ENCODE measurements around the gene SOX8. TPM values are rescaled to one million over a fixed set of nuclear protein-coding genes. Genes with fewer than 3 reads are reported as not detected.

Gene SOX8
- total RNA-seq (ENCODE audit: low replicate concordance), result 0.75 and 3.0 TPM in 2 replicates

DNA sequence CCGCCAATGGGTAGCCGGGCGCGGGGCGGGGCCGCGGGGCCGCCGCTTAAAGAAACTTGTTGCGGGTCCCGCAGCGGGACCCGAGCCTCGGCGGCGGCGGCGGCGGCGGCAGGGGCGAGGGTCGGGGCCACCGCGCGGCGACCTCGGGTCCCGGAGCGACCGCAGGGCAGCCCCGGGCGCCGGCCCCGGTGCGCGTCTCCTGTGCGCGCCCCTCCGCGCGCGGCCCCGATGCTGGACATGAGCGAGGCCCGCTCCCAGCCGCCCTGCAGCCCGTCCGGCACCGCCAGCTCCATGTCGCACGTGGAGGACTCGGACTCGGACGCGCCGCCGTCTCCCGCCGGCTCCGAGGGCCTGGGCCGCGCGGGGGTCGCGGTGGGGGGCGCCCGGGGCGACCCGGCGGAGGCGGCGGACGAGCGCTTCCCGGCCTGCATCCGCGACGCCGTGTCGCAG, at the start of gene SOX8:
TSS of gene SOX8 (plus strand) at position 76 of the 450 bp plus-strand sequence. CDS start at position 229, 153 bp downstream.
- peak; percentile 87 for DNase-seq (ENCODE audit: low spot score)
- no peaks in the 10 kb centered on the region for H3K36me3 Mint-ChIP-seq
- TF ChIP-seq CTCF (IDR thresholded peaks at IDR 0.05), result no peak
- TF ChIP-seq EZH2 (IDR thresholded peaks at IDR 0.05), result no peak
- TF ChIP-seq EZH2phosphoT487 (IDR thresholded peaks at IDR 0.05), result no peak
- no peak within 1 kb of the TSS for H3K9ac ChIP-seq
- peaks cover 18% of the 10 kb centered on the region for H3K4me1 Mint-ChIP-seq
- H3K4me3 Mint-ChIP-seq, result peak within 1 kb of the TSS; percentile 87
- peaks cover 68% of the 10 kb centered on the region for H3K27me3 ChIP-seq
- H4K20me1 ChIP-seq (ENCODE audit: low read depth), result peaks cover 31% of the 10 kb centered on the region
- H3K4me2 ChIP-seq, result peak within 1 kb of the TSS; percentile 94
- H3K27me3 Mint-ChIP-seq (ENCODE audit: insufficient read depth, low read depth), result peaks cover 13% of the 10 kb centered on the region
- no peak within 1 kb of the TSS for H3K27ac ChIP-seq
- H3K9me3 Mint-ChIP-seq, result no peaks in the 10 kb centered on the region
- H3K4me3 ChIP-seq, result peak within 1 kb of the TSS; percentile 63
- H3K36me3 ChIP-seq, result no peaks in the 10 kb centered on the region
- peaks cover 23% of the 10 kb centered on the region for H3K4me1 ChIP-seq
- no peak within 1 kb of the TSS for H3K27ac Mint-ChIP-seq
- peak within 1 kb of the TSS; percentile 72 for H2AFZ ChIP-seq (replicated peaks)
- H3F3A ChIP-seq (ENCODE audit: low read depth), result peaks cover 28% of the 10 kb centered on the region
- H3K9me3 ChIP-seq (ENCODE audit: low read depth), result no peaks in the 10 kb centered on the region
- H3K79me2 ChIP-seq (ENCODE audit: low read depth), result no peaks in the 10 kb centered on the region

- H3K4me1 Mint-ChIP-seq, result peaks cover 20% of the 10 kb centered on the region
- Histone ChIP-seq H2AFZ (replicated peaks) (no peak overlapping the region), H3K27me3 (peaks cover 6% of the 10 kb centered on the region), H3K9me3 (ENCODE audit: low read depth) (no peaks in the 10 kb centered on the region), H3K4me2 (no peak overlapping the region), H4K20me1 (ENCODE audit: low read depth) (no peaks in the 10 kb centered on the region), H3K27ac (no peak overlapping the region), H3F3A (ENCODE audit: low read depth) (no peaks in the 10 kb centered on the region), H3K4me1 (no peaks in the 10 kb centered on the region), H3K79me2 (ENCODE audit: low read depth) (no peaks in the 10 kb centered on the region), H3K36me3 (no peaks in the 10 kb centered on the region), H3K9ac (no peak overlapping the region), H3K4me3 (no peak overlapping the region)
- TF ChIP-seq EZH2phosphoT487 (IDR thresholded peaks at IDR 0.05) (no peak), EZH2 (IDR thresholded peaks at IDR 0.05) (no peak), CTCF (IDR thresholded peaks at IDR 0.05) (no peak)
- no peak overlapping the region for H3K27ac Mint-ChIP-seq
- DNase-seq (ENCODE audit: low spot score), result no peak
- H3K9me3 Mint-ChIP-seq, result no peaks in the 10 kb centered on the region
- H3K27me3 Mint-ChIP-seq (ENCODE audit: insufficient read depth, low read depth), result peaks cover 3% of the 10 kb centered on the region
- H3K4me3 Mint-ChIP-seq, result no peak overlapping the region
- H3K36me3 Mint-ChIP-seq, result peaks cover 5% of the 10 kb centered on the region
Observed at GRCh38 chr16:932831-933330, 48.7 kb upstream of the SOX8 start.

- no peaks in the 10 kb centered on the region for H3K9me3 Mint-ChIP-seq
- H3K9ac ChIP-seq, result no peak overlapping the region
- no peak overlapping the region for H2AFZ ChIP-seq (replicated peaks)
- no peaks in the 10 kb centered on the region for H3K9me3 ChIP-seq (ENCODE audit: low read depth)
- H3K4me1 Mint-ChIP-seq, result peaks cover 17% of the 10 kb centered on the region
- peaks cover 6% of the 10 kb centered on the region for H3K27me3 ChIP-seq
- TF ChIP-seq CTCF (IDR thresholded peaks at IDR 0.05) (no peak), EZH2 (IDR thresholded peaks at IDR 0.05) (no peak), EZH2phosphoT487 (IDR thresholded peaks at IDR 0.05) (no peak)
- no peaks in the 10 kb centered on the region for H3K79me2 ChIP-seq (ENCODE audit: low read depth)
- H3F3A ChIP-seq (ENCODE audit: low read depth), result no peaks in the 10 kb centered on the region
- no peak overlapping the region for H3K27ac ChIP-seq
- H3K27me3 Mint-ChIP-seq (ENCODE audit: insufficient read depth, low read depth), result peaks cover 3% of the 10 kb centered on the region
- no peak overlapping the region for H3K4me3 Mint-ChIP-seq
- no peak overlapping the region for H3K4me3 ChIP-seq
- no peak for DNase-seq (ENCODE audit: low spot score)
- H3K4me1 ChIP-seq, result no peaks in the 10 kb centered on the region
- no peak overlapping the region for H3K27ac Mint-ChIP-seq
- peaks cover 6% of the 10 kb centered on the region for H3K36me3 Mint-ChIP-seq
- H3K4me2 ChIP-seq, result no peak overlapping the region
- no peaks in the 10 kb centered on the region for H3K36me3 ChIP-seq
- no peaks in the 10 kb centered on the region for H4K20me1 ChIP-seq (ENCODE audit: low read depth)
Observed at GRCh38 chr16:933581-933980, 48.0 kb upstream of the SOX8 start.

Measured in neural progenitor cell (in vitro differentiated cells).